Measurements from ENCODE around the gene CRACR2A. TPM values are rescaled to one million over a fixed set of nuclear protein-coding genes. Genes with fewer than 3 reads are reported as not detected.

CRACR2A gene
- total and polyA plus RNA-seq, 2 of the 8 experiments (the other 6 are each of a cell fraction or from before 2014, with no cell fraction given) = 0.85 to 3.2 TPM

- Histone ChIP-seq H3K4me3 (ENCODE audit: extremely low read depth in 1 of 4, insufficient read depth in 2 of 4, low read depth in 3 of 4, low read length in 4 of 4) (no peak overlapping the region), H2BK12ac (ENCODE audit: low read depth, low read length) (no peak overlapping the region; the same call in 1 of the 2 replicates), H2BK5ac (ENCODE audit: low read depth, low read length) (no peak overlapping the region), H3K27ac (ENCODE audit: low read depth, low read length) (no peak overlapping the region), H2BK20ac (ENCODE audit: low read length) (no peak overlapping the region), H3K9me3 (ENCODE audit: insufficient read depth in 2 of 2, low read depth in 1 of 2, low read length in 1 of 2) (no peaks in the 10 kb centered on the region), H3K79me1 (ENCODE audit: low read depth, low read length) (no peaks in the 10 kb centered on the region), H3K23me2 (ENCODE audit: low read depth, low read length) (no peaks in the 10 kb centered on the region), H3K18ac (ENCODE audit: extremely low read depth, low read length) (no peak overlapping the region), H3K4ac (replicated peaks; ENCODE audit: insufficient read length, low read depth, low read length) (no peak overlapping the region), H4K5ac (ENCODE audit: insufficient read length, low read depth, low read length) (no peak overlapping the region), H3K27me3 (replicated peaks in 1 of 4; ENCODE audit: control insufficient read depth in 3 of 4, extremely low read depth in 1 of 4, insufficient read depth in 3 of 4, low read length in 3 of 4) (no peaks in the 10 kb centered on the region), H3K36me3 (ENCODE audit: control insufficient read depth in 2 of 4, insufficient read depth in 4 of 4, low read length in 3 of 4) (no peaks in the 10 kb centered on the region), H3K23ac (ENCODE audit: insufficient read length) (no peak overlapping the region), H3K56ac (replicated peaks; ENCODE audit: insufficient read length, low read depth, low read length) (no peak overlapping the region), H3K14ac (ENCODE audit: insufficient read length) (no peak overlapping the region), H3K4me2 (ENCODE audit: insufficient read depth in 1 of 2, low read depth in 2 of 2, low read length in 2 of 2) (no peak overlapping the region), H3K79me2 (ENCODE audit: control insufficient read depth in 1 of 2, insufficient read depth in 2 of 2, low read length in 2 of 2) (no peaks in the 10 kb centered on the region), H3K4me1 (replicated peaks in 1 of 4; ENCODE audit: control insufficient read depth in 3 of 4, insufficient read depth in 4 of 4, low read length in 3 of 4) (no peaks in the 10 kb centered on the region), H2AK5ac (ENCODE audit: low read depth, low read length) (no peak overlapping the region), H2AFZ (ENCODE audit: low read length) (no peak overlapping the region), H4K20me1 (replicated peaks in 1 of 2; ENCODE audit: control insufficient read depth in 1 of 2, insufficient read depth in 2 of 2, low read length in 2 of 2) (no peaks in the 10 kb centered on the region), H2BK15ac (ENCODE audit: low read length) (no peak overlapping the region), H4K91ac (replicated peaks; ENCODE audit: insufficient read length, low read length) (no peak overlapping the region), H3K9ac (replicated peaks in 1 of 4; ENCODE audit: extremely low read depth in 1 of 4, low read depth in 3 of 4, low read length in 3 of 4) (no peak overlapping the region; a peak in 1 of 7 replicates), H2BK120ac (replicated peaks; ENCODE audit: low read depth, low read length) (no peak overlapping the region), H4K8ac (ENCODE audit: extremely low read depth, insufficient read depth, low read length) (no peak overlapping the region)
- FAIRE-seq = no peak
- WGBS, 2 experiments (ENCODE audit: extremely low coverage in 1 of 2, insufficient coverage in 1 of 2, insufficient read length in 1 of 2, insufficient replicate concordance in 2 of 2, low coverage in 1 of 2, low lambda C conversion rate in 2 of 2, missing lambda C conversion rate in 1 of 2) = 88% methylated on average over 7 of the region's 8 CpGs; no CpG with 5 or more reads in 1 of the 2 experiments
- DNase-seq (ENCODE audit: low read depth in 1 of 2, low spot score in 2 of 2) = peak in 1 of 2 experiments; percentile 41
- CTCF ChIA-PET (ENCODE audit: partially characterized antibody) = interaction anchor here (0.8 to 7.7 kb wide), 22 partner anchors 7 to 546 kb away, joined by 3 to 39 read pairs (median 4); no protein-coding TSS in a partner anchor
- POLR2A ChIA-PET (ENCODE audit: partially characterized antibody) = interaction anchor here (0.7 to 1.1 kb wide), 2 partner anchors 11 to 21 kb away, joined by 3 to 4 read pairs; no protein-coding TSS in a partner anchor
- TF ChIP-seq KDM5A (IDR thresholded peaks at IDR 0.05; ENCODE audit: low read length) = no peak
- TF ChIP-seq JUND (IDR thresholded peaks at IDR 0.05; ENCODE audit: low read length) = no peak
- no peak for TF ChIP-seq KDM4A (IDR thresholded peaks at IDR 0.05; ENCODE audit: low read depth, low read length, severe bottlenecking)
- TF ChIP-seq RAD21 (IDR thresholded peaks at IDR 0.05 in 1 of 2, conservative IDR thresholded peaks at IDR 0.05 in 1 of 2; ENCODE audit: low read depth in 2 of 2, low read length in 2 of 2) = peak; percentile 63 to 72
- no peak for TF ChIP-seq CBX5 (IDR thresholded peaks at IDR 0.05; ENCODE audit: low read depth, low read length)
- no peak for TF ChIP-seq POLR2A (IDR thresholded peaks at IDR 0.05; ENCODE audit: control extremely low read depth in 1 of 2, low read depth in 2 of 2, low read length in 2 of 2)
- no peak for TF ChIP-seq RBBP5 (IDR thresholded peaks at IDR 0.05; ENCODE audit: borderline replicate concordance, low read depth, low read length)
- peak; percentile 34 to 52 (median 44); a peak in 3 of 4 replicates for TF ChIP-seq CTCF (IDR thresholded peaks at IDR 0.05; ENCODE audit: control extremely low read depth in 1 of 3, insufficient read depth in 1 of 3, low read depth in 1 of 3, low read length in 3 of 3)
- no peak for TF ChIP-seq HDAC2 (IDR thresholded peaks at IDR 0.05; ENCODE audit: borderline replicate concordance in 1 of 2, low read depth in 2 of 2, low read length in 2 of 2)
These were observed 71.9 kb downstream of the CRACR2A start for GRCh38 chr12:3680919-3681594.
